ENCODE measurements around the gene GPR62.
"Not testable (repeated sequence)": the region's sequence is repeated elsewhere in the genome, so short reads cannot be mapped to it uniquely, and the experiment has no call there.

GPR62 gene

GRCh38 chr3:51955175-51955892 is at the start of gene GPR62:
Gene GPR62 (plus strand): TSS chr3:51955381. CDS start chr3:51955653, 272 bp downstream.
- Mint-ChIP-seq H3K27me3 (peaks cover 32% of the 10 kb centered on the region), H3K36me3 (ENCODE audit: insufficient read depth) (peaks cover 3% of the 10 kb centered on the region), H3K4me3 (peak within 1 kb of the TSS; percentile 36), H3K9me3 (no peaks in the 10 kb centered on the region), H3K4me1 (peaks cover 5% of the 10 kb centered on the region), H3K27ac (ENCODE audit: low read depth) (no peak within 1 kb of the TSS)
- DNase-seq (ENCODE audit: low spot score in 2 of 2) (no peak), ATAC-seq (replicated peaks; ENCODE audit: extremely low read depth, poor library complexity, severe bottlenecking) (no peak)

GRCh38 chr3:51908026-51908425 is 47.2 kb upstream of the GPR62 start:
- DNase-seq (ENCODE audit: low spot score in 2 of 2) (no peak), ATAC-seq (replicated peaks; ENCODE audit: extremely low read depth, poor library complexity, severe bottlenecking) (no peak)
- no peaks in the 10 kb centered on the region for H3K4me1 Mint-ChIP-seq
- no peaks in the 10 kb centered on the region for H3K36me3 Mint-ChIP-seq (ENCODE audit: insufficient read depth)
- H3K9me3 Mint-ChIP-seq, result peaks cover 22% of the 10 kb centered on the region
- H3K27me3 Mint-ChIP-seq, result peaks cover 73% of the 10 kb centered on the region
- no peak overlapping the region for H3K27ac Mint-ChIP-seq (ENCODE audit: low read depth)
- no peak overlapping the region for H3K4me3 Mint-ChIP-seq

- DNase-seq (ENCODE audit: low spot score in 2 of 2) (no peak), ATAC-seq (replicated peaks; ENCODE audit: extremely low read depth, poor library complexity, severe bottlenecking) (no peak)
- H3K4me1 Mint-ChIP-seq, result no peaks in the 10 kb centered on the region
- H3K9me3 Mint-ChIP-seq, result no peaks in the 10 kb centered on the region
- H3K27ac Mint-ChIP-seq (ENCODE audit: low read depth), result no peak overlapping the region
- H3K36me3 Mint-ChIP-seq (ENCODE audit: insufficient read depth), result no peaks in the 10 kb centered on the region
- H3K27me3 Mint-ChIP-seq, result peaks cover 19% of the 10 kb centered on the region
- no peak overlapping the region for H3K4me3 Mint-ChIP-seq
Observed at GRCh38 chr3:51916418-51916817, 38.8 kb upstream of the GPR62 start.

GRCh38 chr3:51921081-51921578 is 34.1 kb upstream of the GPR62 start:
- Mint-ChIP-seq H3K9me3 (no peaks in the 10 kb centered on the region), H3K27me3 (peaks cover 17% of the 10 kb centered on the region), H3K4me3 (no peak overlapping the region), H3K36me3 (ENCODE audit: insufficient read depth) (no peaks in the 10 kb centered on the region), H3K4me1 (no peaks in the 10 kb centered on the region), H3K27ac (ENCODE audit: low read depth) (no peak overlapping the region)
- no peak for DNase-seq (ENCODE audit: low spot score in 2 of 2)
- no peak for ATAC-seq (replicated peaks; ENCODE audit: extremely low read depth, poor library complexity, severe bottlenecking)

- Mint-ChIP-seq H3K4me3 (no peak overlapping the region), H3K4me1 (no peaks in the 10 kb centered on the region), H3K9me3 (no peaks in the 10 kb centered on the region), H3K27ac (ENCODE audit: low read depth) (no peak overlapping the region), H3K36me3 (ENCODE audit: insufficient read depth) (peaks cover 2% of the 10 kb centered on the region), H3K27me3 (peaks cover 4% of the 10 kb centered on the region)
- ATAC-seq (replicated peaks; ENCODE audit: extremely low read depth, poor library complexity, severe bottlenecking), result no peak
- DNase-seq (ENCODE audit: low spot score in 2 of 2), result no peak
Observed at GRCh38 chr3:51927061-51927977, 27.9 kb upstream of the GPR62 start.

- no peaks in the 10 kb centered on the region for H3K9me3 Mint-ChIP-seq
- DNase-seq (ENCODE audit: low spot score in 2 of 2), result no peak
- ATAC-seq (replicated peaks; ENCODE audit: extremely low read depth, poor library complexity, severe bottlenecking), result no peak
- H3K4me3 Mint-ChIP-seq, result no peak overlapping the region
- no peaks in the 10 kb centered on the region for H3K27me3 Mint-ChIP-seq
- H3K36me3 Mint-ChIP-seq (ENCODE audit: insufficient read depth), result peaks cover 2% of the 10 kb centered on the region
- no peak overlapping the region for H3K27ac Mint-ChIP-seq (ENCODE audit: low read depth)
- no peaks in the 10 kb centered on the region for H3K4me1 Mint-ChIP-seq
Observed at GRCh38 chr3:51928438-51928837, 26.7 kb upstream of the GPR62 start.

- not testable (repeated sequence) for H3K36me3 Mint-ChIP-seq (ENCODE audit: insufficient read depth); H3K4me1 Mint-ChIP-seq; H3K4me3 Mint-ChIP-seq; ATAC-seq (replicated peaks; ENCODE audit: extremely low read depth, poor library complexity, severe bottlenecking); H3K9me3 Mint-ChIP-seq; H3K27ac Mint-ChIP-seq (ENCODE audit: low read depth); H3K27me3 Mint-ChIP-seq; DNase-seq (ENCODE audit: low spot score in 2 of 2)
Observed at GRCh38 chr3:51928981-51929380, 26.2 kb upstream of the GPR62 start.

GRCh38 chr3:51929420-51930003 is 25.7 kb upstream of the GPR62 start:
- H3K4me3 Mint-ChIP-seq, result no peak overlapping the region
- no peaks in the 10 kb centered on the region for H3K9me3 Mint-ChIP-seq
- DNase-seq (ENCODE audit: low spot score in 2 of 2), result no peak
- H3K36me3 Mint-ChIP-seq (ENCODE audit: insufficient read depth), result peaks cover 6% of the 10 kb centered on the region
- no peaks in the 10 kb centered on the region for H3K27me3 Mint-ChIP-seq
- ATAC-seq (replicated peaks; ENCODE audit: extremely low read depth, poor library complexity, severe bottlenecking), result no peak
- no peak overlapping the region for H3K27ac Mint-ChIP-seq (ENCODE audit: low read depth)
- no peaks in the 10 kb centered on the region for H3K4me1 Mint-ChIP-seq

- H3K36me3 Mint-ChIP-seq (ENCODE audit: insufficient read depth), result peaks cover 9% of the 10 kb centered on the region
- H3K4me3 Mint-ChIP-seq, result no peak overlapping the region
- H3K27ac Mint-ChIP-seq (ENCODE audit: low read depth), result no peak overlapping the region
- no peaks in the 10 kb centered on the region for H3K9me3 Mint-ChIP-seq
- no peak for DNase-seq (ENCODE audit: low spot score in 2 of 2)
- no peaks in the 10 kb centered on the region for H3K4me1 Mint-ChIP-seq
- no peak for ATAC-seq (replicated peaks; ENCODE audit: extremely low read depth, poor library complexity, severe bottlenecking)
- no peaks in the 10 kb centered on the region for H3K27me3 Mint-ChIP-seq
Observed at GRCh38 chr3:51930439-51930838, 24.7 kb upstream of the GPR62 start.

GRCh38 chr3:51931756-51932155 is 23.4 kb upstream of the GPR62 start:
- ATAC-seq (replicated peaks; ENCODE audit: extremely low read depth, poor library complexity, severe bottlenecking) (no peak), DNase-seq (ENCODE audit: low spot score in 2 of 2) (no peak)
- H3K36me3 Mint-ChIP-seq (ENCODE audit: insufficient read depth), result peaks cover 14% of the 10 kb centered on the region
- H3K27ac Mint-ChIP-seq (ENCODE audit: low read depth), result no peak overlapping the region
- no peaks in the 10 kb centered on the region for H3K4me1 Mint-ChIP-seq
- no peak overlapping the region for H3K4me3 Mint-ChIP-seq
- no peaks in the 10 kb centered on the region for H3K27me3 Mint-ChIP-seq
- H3K9me3 Mint-ChIP-seq, result no peaks in the 10 kb centered on the region

- Mint-ChIP-seq H3K27ac (ENCODE audit: low read depth) (no peak overlapping the region), H3K36me3 (ENCODE audit: insufficient read depth) (peaks cover 16% of the 10 kb centered on the region), H3K4me1 (no peaks in the 10 kb centered on the region), H3K27me3 (no peaks in the 10 kb centered on the region), H3K9me3 (no peaks in the 10 kb centered on the region), H3K4me3 (no peak overlapping the region)
- ATAC-seq (replicated peaks; ENCODE audit: extremely low read depth, poor library complexity, severe bottlenecking), result no peak
- DNase-seq (ENCODE audit: low spot score in 2 of 2), result no peak
Observed at GRCh38 chr3:51932471-51933370, 22.5 kb upstream of the GPR62 start.

All from central memory CD8-positive, alpha-beta T cell (primary cell).